KOPT-K1 (cell line): ENCODE measurements around the gene RIN2.
"Not testable (repeated sequence)": the region's sequence is repeated elsewhere in the genome, so short reads cannot be mapped to it uniquely, and the experiment has no call there.

Experiments
- H3K27ac ChIP-seq: fragments of 200-600 bp; sonication (generic); 2 replicates; pipeline ENCODE4 v1.5.1; 2016; ENCODE audit warnings: antibody characterized with exemption, mild to moderate bottlenecking, low read depth, low read length; ENCODE audit not compliant: poor library complexity, severe bottlenecking
- H3K36me3 ChIP-seq: fragments of 200-600 bp; sonication (generic); 2 replicates; pipeline ENCODE4 v1.5.1; 2017; ENCODE audit warnings: antibody characterized with exemption, mild to moderate bottlenecking, low read length, moderate library complexity; ENCODE audit not compliant: insufficient read depth
- H3K9me3 ChIP-seq: fragments of 200-600 bp; sonication (generic); 2 replicates; pipeline ENCODE4 v1.5.1; 2017; ENCODE audit warnings: antibody characterized with exemption, low read length, mild to moderate bottlenecking; ENCODE audit not compliant: insufficient read depth, poor library complexity, severe bottlenecking

Gene RIN2

DNA sequence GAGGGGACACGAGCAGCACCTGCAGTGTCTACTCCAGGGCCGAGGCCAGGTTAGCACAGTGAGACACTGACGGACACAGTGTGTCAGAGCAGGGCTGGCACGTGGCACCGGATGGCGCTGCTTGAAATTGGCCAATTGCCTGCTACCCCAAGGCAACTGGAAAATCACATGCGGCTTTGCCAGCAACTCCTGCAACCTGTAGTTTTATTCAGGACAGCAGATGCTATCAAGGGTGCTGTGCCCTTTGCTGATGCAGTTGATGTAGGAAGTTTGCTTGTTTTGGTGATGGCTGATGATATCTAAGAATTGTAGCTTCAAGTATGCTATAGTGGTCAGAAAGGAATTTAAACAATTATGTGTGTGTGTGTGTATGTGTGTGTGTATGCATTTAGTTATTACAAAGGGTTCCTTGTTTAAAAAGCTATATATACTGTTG lies 25.9 kb downstream of the RIN2 start:
- Histone ChIP-seq H3K27ac (no peak overlapping the region), H3K9me3 (peaks cover 3% of the 10 kb centered on the region), H3K36me3 (no peaks in the 10 kb centered on the region)

- no peaks in the 10 kb centered on the region for H3K36me3 ChIP-seq
- H3K27ac ChIP-seq: no peak overlapping the region
- peaks cover 4% of the 10 kb centered on the region for H3K9me3 ChIP-seq
Measured at GRCh38 chr20:19784511-19785172, 26.6 kb downstream of the RIN2 start.

DNA sequence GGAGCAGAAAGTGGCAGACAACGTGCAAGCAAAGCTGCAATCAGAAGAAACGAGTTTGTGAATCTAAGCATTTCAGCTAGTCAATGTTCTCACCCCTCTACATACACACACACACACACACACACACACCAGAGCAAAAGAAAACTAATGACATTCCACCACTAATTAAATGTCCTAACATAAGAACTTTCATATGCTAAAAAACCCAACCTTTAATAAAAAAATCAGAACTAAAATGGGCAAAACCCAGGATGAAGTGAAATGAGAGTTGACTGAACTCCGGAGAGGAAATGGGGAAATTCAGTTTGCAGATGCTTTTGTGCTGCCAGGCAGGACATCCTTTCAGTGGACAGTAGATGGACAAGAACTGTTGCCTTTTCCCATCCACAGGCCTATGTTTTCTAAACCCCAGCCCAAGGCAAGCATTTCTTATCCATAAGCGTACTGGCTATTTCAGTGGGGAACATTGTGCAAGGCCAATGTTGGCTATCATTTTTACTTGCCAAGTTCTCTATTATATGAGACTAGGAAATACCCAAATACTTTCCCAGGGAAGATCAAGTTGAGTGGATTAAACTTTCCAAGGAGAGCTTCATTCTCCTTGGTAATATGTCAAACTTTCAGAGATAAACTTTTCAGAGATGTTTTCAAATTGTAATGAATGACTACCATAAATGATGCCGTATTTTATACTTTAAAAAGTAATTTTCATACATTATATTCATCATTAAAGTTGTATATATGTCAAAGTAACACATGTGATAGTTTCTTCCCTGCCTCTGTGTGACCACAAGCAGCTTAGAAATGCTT lies 27.3 kb downstream of the RIN2 start:
- peaks cover 4% of the 10 kb centered on the region for H3K9me3 ChIP-seq
- no peaks in the 10 kb centered on the region for H3K36me3 ChIP-seq
- H3K27ac ChIP-seq: no peak overlapping the region

DNA sequence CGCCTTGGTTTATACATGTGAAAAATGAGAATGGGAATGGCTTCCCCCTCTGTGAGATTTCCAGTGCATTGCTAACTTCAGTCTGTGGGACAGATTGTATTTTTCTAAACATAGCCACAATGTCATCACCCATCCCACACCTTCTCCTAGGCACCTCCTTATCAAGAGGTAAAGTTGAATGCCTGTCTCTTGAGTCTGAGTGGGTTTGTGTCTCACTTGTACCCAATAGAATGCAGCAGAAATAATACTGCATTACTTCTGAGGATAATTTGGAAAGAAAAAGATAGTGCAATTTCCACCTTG lies 27.9 kb downstream of the RIN2 start:
- Histone ChIP-seq H3K9me3 (peaks cover 4% of the 10 kb centered on the region), H3K36me3 (no peaks in the 10 kb centered on the region), H3K27ac (no peak overlapping the region)

- no peaks in the 10 kb centered on the region for H3K36me3 ChIP-seq
- H3K9me3 ChIP-seq: peaks cover 4% of the 10 kb centered on the region
- H3K27ac ChIP-seq: no peak overlapping the region
Measured at GRCh38 chr20:19786311-19786710, 28.3 kb downstream of the RIN2 start.

- H3K27ac ChIP-seq: no peak overlapping the region
- H3K36me3 ChIP-seq: no peaks in the 10 kb centered on the region
- H3K9me3 ChIP-seq: peaks cover 4% of the 10 kb centered on the region
Measured at GRCh38 chr20:19787366-19787765, 29.3 kb downstream of the RIN2 start.

- H3K9me3 ChIP-seq: peaks cover 4% of the 10 kb centered on the region
- H3K27ac ChIP-seq: no peak overlapping the region
- H3K36me3 ChIP-seq: no peaks in the 10 kb centered on the region
Measured at GRCh38 chr20:19789009-19789408, 31.0 kb downstream of the RIN2 start.

- no peak overlapping the region for H3K27ac ChIP-seq
- peaks cover 4% of the 10 kb centered on the region for H3K9me3 ChIP-seq
Measured at GRCh38 chr20:19789446-19789845, 31.4 kb downstream of the RIN2 start.

DNA sequence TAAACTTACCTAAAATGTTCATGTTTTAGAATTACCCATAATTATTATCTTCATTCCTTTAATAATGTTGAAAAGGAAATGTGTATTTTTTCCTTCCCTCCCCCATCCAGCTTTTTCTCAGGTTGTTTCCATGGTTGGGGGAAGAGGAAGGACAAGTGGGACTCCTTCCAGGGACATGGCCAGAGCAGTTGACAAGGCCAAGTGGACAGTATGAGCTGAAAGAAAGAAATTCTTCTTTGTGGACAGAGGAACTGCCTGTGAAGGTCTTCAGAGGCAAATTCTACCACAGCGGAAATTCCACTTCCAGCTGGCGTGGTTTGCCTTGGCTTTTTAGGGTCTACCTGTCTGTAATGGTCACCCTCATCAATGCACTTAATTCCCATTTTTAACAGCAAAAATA lies 33.8 kb downstream of the RIN2 start:
- no peak overlapping the region for H3K27ac ChIP-seq

More at GRCh38 chr20:19789446-19789845, 31.4 kb downstream of the RIN2 start:
- no peaks in the 10 kb centered on the region for H3K36me3 ChIP-seq

GRCh38 chr20:19793716-19794115 lies 35.7 kb downstream of the RIN2 start:
- no peaks in the 10 kb centered on the region for H3K36me3 ChIP-seq
- H3K27ac ChIP-seq: no peak overlapping the region

More for the DNA sequence above, 33.8 kb downstream of the RIN2 start:
- Histone ChIP-seq H3K9me3 (peaks cover 4% of the 10 kb centered on the region), H3K36me3 (no peaks in the 10 kb centered on the region)

GRCh38 chr20:19794941-19795340 lies 36.9 kb downstream of the RIN2 start:
- H3K27ac ChIP-seq: no peak overlapping the region
- no peaks in the 10 kb centered on the region for H3K9me3 ChIP-seq
- no peaks in the 10 kb centered on the region for H3K36me3 ChIP-seq

More at GRCh38 chr20:19793716-19794115, 35.7 kb downstream of the RIN2 start:
- peaks cover 3% of the 10 kb centered on the region for H3K9me3 ChIP-seq

GRCh38 chr20:19799325-19799724 lies 41.3 kb downstream of the RIN2 start:
- no peaks in the 10 kb centered on the region for H3K9me3 ChIP-seq
- H3K27ac ChIP-seq: no peak overlapping the region

DNA sequence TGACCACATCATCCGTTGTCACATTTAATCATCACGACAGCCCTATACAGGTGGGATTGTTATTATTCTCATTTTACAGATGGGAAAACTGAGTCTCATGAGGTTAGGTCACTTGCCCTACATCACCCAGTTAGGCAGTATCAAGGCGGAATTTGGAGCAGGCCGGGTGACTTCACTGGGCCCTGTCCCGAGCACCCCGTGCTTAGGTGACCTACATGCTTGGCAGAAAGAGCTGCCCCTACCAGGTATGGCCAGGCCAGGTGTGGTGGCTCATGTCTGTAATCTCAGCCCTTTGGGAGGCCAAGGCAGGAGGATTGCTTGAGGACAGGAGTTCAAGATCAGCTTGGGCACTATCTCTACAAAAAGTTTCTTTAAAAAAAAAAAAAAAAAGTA lies 44.0 kb downstream of the RIN2 start:
- Histone ChIP-seq H3K27ac (no peak overlapping the region), H3K9me3 (no peaks in the 10 kb centered on the region), H3K36me3 (no peaks in the 10 kb centered on the region)

More at GRCh38 chr20:19799325-19799724, 41.3 kb downstream of the RIN2 start:
- no peaks in the 10 kb centered on the region for H3K36me3 ChIP-seq

- Histone ChIP-seq H3K27ac (no peak overlapping the region), H3K36me3 (no peaks in the 10 kb centered on the region), H3K9me3 (no peaks in the 10 kb centered on the region)
Measured at GRCh38 chr20:19802492-19803158, 44.6 kb downstream of the RIN2 start.

DNA sequence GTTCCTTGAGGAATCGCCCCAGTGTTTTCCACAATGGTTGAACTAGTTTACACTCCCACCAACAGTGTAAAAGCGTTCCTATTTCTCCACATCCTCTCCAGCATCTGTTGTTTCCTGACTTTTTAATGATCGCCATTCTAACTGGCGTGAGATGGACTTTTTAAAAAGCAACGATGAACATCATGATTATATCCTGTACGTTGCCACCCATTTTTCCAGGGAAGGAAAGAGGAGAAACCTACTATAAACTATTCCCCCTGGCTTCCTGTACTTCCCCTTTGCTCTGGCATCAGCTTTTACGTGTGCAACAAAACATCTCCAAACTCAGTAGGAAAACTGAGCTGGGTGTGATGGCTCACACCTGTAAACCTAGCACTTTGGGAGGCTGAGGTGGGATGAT lies 48.2 kb downstream of the RIN2 start:
- H3K36me3 ChIP-seq: not testable (repeated sequence)

More for the DNA sequence above, 48.2 kb downstream of the RIN2 start:
- H3K27ac ChIP-seq, H3K9me3 ChIP-seq: not testable (repeated sequence)
